SU-DHL-6 (cell line): ENCODE results near the gene CXCR4.

Experiments
- H2AFZ ChIP-seq: fragments of 200-600 bp; sonication (generic); 2 replicates; pipeline ENCODE4 v1.6.1; 2014; ENCODE audit warnings: low read depth, mild to moderate bottlenecking, moderate library complexity, mixed read lengths, antibody characterized with exemption, low read length; ENCODE audit not compliant: severe bottlenecking
- H3F3A ChIP-seq: fragments of 200-600 bp; shearing (Covaris generic); 2 replicates; pipeline ENCODE4 v1.6.0; 2016; ENCODE audit warnings: antibody characterized with exemption, mild to moderate bottlenecking; ENCODE audit not compliant: insufficient read depth
- H3K27ac ChIP-seq: fragments of 200-600 bp; sonication (generic); 2 replicates; pipeline ENCODE4 v1.5.1; 2016; ENCODE audit warnings: low read depth, mild to moderate bottlenecking, low read length, moderate library complexity, mixed read lengths
- H3K27me3 ChIP-seq: fragments of 200-600 bp; sonication (generic), shearing (Covaris generic); 2 replicates; pipeline ENCODE4 v1.6.0; 2014; ENCODE audit warnings: mild to moderate bottlenecking, low read length
- H3K36me3 ChIP-seq: fragments of 200-600 bp; sonication (generic); 2 replicates; pipeline ENCODE4 v1.6.1; 2014; ENCODE audit warnings: mild to moderate bottlenecking, low read length, mixed read lengths
- H3K4me2 ChIP-seq: fragments of 300-600, 200-600 bp; shearing (Covaris generic), sonication (generic); 2 replicates; pipeline ENCODE4 v1.6.0; 2014; ENCODE audit warnings: low read length, low read depth, mild to moderate bottlenecking; ENCODE audit not compliant: poor library complexity, severe bottlenecking
- H3K4me3 ChIP-seq: fragments of 200-600 bp; sonication (generic); 2 replicates; pipeline ENCODE4 v1.5.1; 2014; ENCODE audit warnings: antibody characterized with exemption, low read length, mild to moderate bottlenecking, mixed read lengths; ENCODE audit not compliant: insufficient read depth, poor library complexity, severe bottlenecking
- H3K79me2 ChIP-seq: fragments of 200-600 bp; sonication (generic); 2 replicates; pipeline ENCODE4 v1.6.1; 2014; ENCODE audit warnings: mild to moderate bottlenecking, low read length, moderate library complexity; ENCODE audit not compliant: insufficient read depth
- H3K9ac ChIP-seq: fragments of 200-600 bp; sonication (generic); 2 replicates; pipeline ENCODE4 v1.7.0; 2014; ENCODE audit warnings: mild to moderate bottlenecking, low read length
- H3K9me2 ChIP-seq: fragments of 200-600 bp; sonication (generic); replicated peaks from 2 replicates; pipeline ENCODE4 v1.6.1; 2014; ENCODE audit warnings: low read length; ENCODE audit not compliant: insufficient read depth
- H3K9me3 ChIP-seq: fragments of 200-600 bp; sonication (generic); 2 replicates; pipeline ENCODE4 v1.6.1; 2014; ENCODE audit warnings: low read length, mixed read lengths; ENCODE audit not compliant: insufficient read depth
- H4K20me1 ChIP-seq: fragments of 200-600 bp; sonication (generic); 2 replicates; pipeline ENCODE4 v1.6.1; 2014; ENCODE audit warnings: low read depth, mild to moderate bottlenecking, antibody characterized with exemption, low read length, moderate library complexity, mixed read lengths
- CTCF ChIP-seq: fragments of 200-600 bp; sonication (generic); IDR thresholded peaks from one replicate; pipeline ENCODE4 v1.5.1; 2017; ENCODE audit warnings: antibody characterized with exemption, mild to moderate bottlenecking, low read length, moderate library complexity; ENCODE audit not compliant: insufficient read depth, poor library complexity, severe bottlenecking
- EZH2phosphoT487 ChIP-seq: fragments of 200-600 bp; sonication (generic), shearing (Covaris generic); conservative IDR thresholded peaks from 2 replicates; pipeline ENCODE4 v1.6.1; 2018; ENCODE audit warnings: mild to moderate bottlenecking, antibody characterized with exemption, low read length, moderate library complexity, mixed read lengths

CXCR4 gene

GRCh38 chr2:136111711-136112110 is 6.2 kb downstream of the CXCR4 start:
- H2AFZ ChIP-seq: no peak overlapping the region
- TF ChIP-seq CTCF: no peak
- no peak for TF ChIP-seq EZH2phosphoT487
- H3K9me2 ChIP-seq: no peaks in the 10 kb centered on the region
- peak overlapping the region; percentile 66 for H3K4me2 ChIP-seq
- H3K27ac ChIP-seq: peak overlapping the region; percentile 94
- H3K79me2 ChIP-seq: peaks cover 27% of the 10 kb centered on the region
- no peaks in the 10 kb centered on the region for H3K9me3 ChIP-seq
- no peak overlapping the region for H3K4me3 ChIP-seq
- no peak overlapping the region for H3K9ac ChIP-seq
- no peaks in the 10 kb centered on the region for H3K27me3 ChIP-seq
- H3K36me3 ChIP-seq: peaks cover 38% of the 10 kb centered on the region
- peaks cover 100% of the 10 kb centered on the region for H3F3A ChIP-seq
- H4K20me1 ChIP-seq: peaks cover 20% of the 10 kb centered on the region

GRCh38 chr2:136110526-136110925 is 7.4 kb downstream of the CXCR4 start:
- Histone ChIP-seq H3K4me3 (no peak overlapping the region), H3K9ac (peak overlapping the region; percentile 12; the same call in 1 of the 2 replicates), H2AFZ (no peak overlapping the region), H3K79me2 (peaks cover 15% of the 10 kb centered on the region), H3K36me3 (peaks cover 28% of the 10 kb centered on the region), H3K9me3 (no peaks in the 10 kb centered on the region), H3K4me2 (peak overlapping the region; percentile 66), H3K9me2 (no peaks in the 10 kb centered on the region), H4K20me1 (peaks cover 16% of the 10 kb centered on the region), H3F3A (peaks cover 96% of the 10 kb centered on the region), H3K27ac (peak overlapping the region; percentile 94), H3K27me3 (no peaks in the 10 kb centered on the region)
- no peak for TF ChIP-seq EZH2phosphoT487
- TF ChIP-seq CTCF: no peak

GRCh38 chr2:136108463-136108862 is 9.5 kb downstream of the CXCR4 start:
- no peak for TF ChIP-seq EZH2phosphoT487
- TF ChIP-seq CTCF: no peak
- H3K9ac ChIP-seq: peak overlapping the region; percentile 27
- no peaks in the 10 kb centered on the region for H3K79me2 ChIP-seq
- H3K4me3 ChIP-seq: no peak overlapping the region
- H3K36me3 ChIP-seq: peaks cover 8% of the 10 kb centered on the region
- peaks cover 75% of the 10 kb centered on the region for H3F3A ChIP-seq
- H3K4me2 ChIP-seq: peak overlapping the region; percentile 66
- H2AFZ ChIP-seq: no peak overlapping the region
- no peaks in the 10 kb centered on the region for H4K20me1 ChIP-seq
- peak overlapping the region; percentile 94 for H3K27ac ChIP-seq
- no peaks in the 10 kb centered on the region for H3K27me3 ChIP-seq
- H3K9me2 ChIP-seq: no peaks in the 10 kb centered on the region
- no peaks in the 10 kb centered on the region for H3K9me3 ChIP-seq
